GM13977 (cell line): ENCODE data around the gene SLFN11.

Experiments
- DNase-seq: peaks from one replicate; pipeline ENCODE4 v3.0.0; 2012; ENCODE audit warnings: low spot score
- in situ Hi-C: fragments of 300-500 bp; cut with MboI; formaldehyde crosslinking; loops from one replicate; pipeline ENCODE4 v1.12.0; 2022; ENCODE audit warnings: low sequenced_read_pairs, low pct_unique_long_range_greater_than_20kb, mixed read lengths, inconsistent platforms; ENCODE audit not compliant: unreplicated experiment
- TF ChIP-seq, protein P1 (sequence below): IDR thresholded peaks from 2 replicates; pipeline ENCODE4 v1.5.1; 2012; ENCODE audit warnings: mild to moderate bottlenecking, control low read depth; ENCODE audit not compliant: insufficient read depth; ENCODE audit errors: extremely low read depth, missing control alignments

The SLFN11 gene

DNA sequence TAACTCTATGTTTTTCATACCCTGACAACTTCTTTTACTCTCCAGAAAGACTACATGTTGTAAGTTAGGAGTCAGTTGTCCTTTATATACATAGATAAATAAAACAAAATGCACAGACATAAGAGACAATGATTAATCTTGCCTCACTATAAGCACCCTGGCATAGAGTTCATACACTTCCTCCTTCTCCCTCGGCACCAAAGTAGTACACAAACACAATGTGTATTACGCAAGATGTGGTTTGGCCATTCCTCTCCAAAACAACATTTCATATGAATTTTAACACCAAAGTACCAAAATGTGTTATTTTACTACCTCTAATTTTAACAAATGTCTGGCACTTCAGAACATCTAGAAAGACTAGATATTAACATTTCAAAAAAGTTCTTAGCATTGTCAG, 17.2 kb upstream of the SLFN11 start:
- DNase-seq = no peak
- in situ Hi-C loops = no loop called here
- TF ChIP-seq, protein P1, sequence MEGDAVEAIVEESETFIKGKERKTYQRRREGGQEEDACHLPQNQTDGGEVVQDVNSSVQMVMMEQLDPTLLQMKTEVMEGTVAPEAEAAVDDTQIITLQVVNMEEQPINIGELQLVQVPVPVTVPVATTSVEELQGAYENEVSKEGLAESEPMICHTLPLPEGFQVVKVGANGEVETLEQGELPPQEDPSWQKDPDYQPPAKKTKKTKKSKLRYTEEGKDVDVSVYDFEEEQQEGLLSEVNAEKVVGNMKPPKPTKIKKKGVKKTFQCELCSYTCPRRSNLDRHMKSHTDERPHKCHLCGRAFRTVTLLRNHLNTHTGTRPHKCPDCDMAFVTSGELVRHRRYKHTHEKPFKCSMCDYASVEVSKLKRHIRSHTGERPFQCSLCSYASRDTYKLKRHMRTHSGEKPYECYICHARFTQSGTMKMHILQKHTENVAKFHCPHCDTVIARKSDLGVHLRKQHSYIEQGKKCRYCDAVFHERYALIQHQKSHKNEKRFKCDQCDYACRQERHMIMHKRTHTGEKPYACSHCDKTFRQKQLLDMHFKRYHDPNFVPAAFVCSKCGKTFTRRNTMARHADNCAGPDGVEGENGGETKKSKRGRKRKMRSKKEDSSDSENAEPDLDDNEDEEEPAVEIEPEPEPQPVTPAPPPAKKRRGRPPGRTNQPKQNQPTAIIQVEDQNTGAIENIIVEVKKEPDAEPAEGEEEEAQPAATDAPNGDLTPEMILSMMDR = no peak

GRCh38 chr17:35390156-35390555, 16.7 kb upstream of the SLFN11 start:
- in situ Hi-C loops = no loop called here
- DNase-seq = no peak
- TF ChIP-seq, protein P1 = no peak

- TF ChIP-seq, protein P1 = no peak
- no peak for DNase-seq
- in situ Hi-C loops = no loop called here
These were observed 14.1 kb upstream of the SLFN11 start for GRCh38 chr17:35387496-35387895.

DNA sequence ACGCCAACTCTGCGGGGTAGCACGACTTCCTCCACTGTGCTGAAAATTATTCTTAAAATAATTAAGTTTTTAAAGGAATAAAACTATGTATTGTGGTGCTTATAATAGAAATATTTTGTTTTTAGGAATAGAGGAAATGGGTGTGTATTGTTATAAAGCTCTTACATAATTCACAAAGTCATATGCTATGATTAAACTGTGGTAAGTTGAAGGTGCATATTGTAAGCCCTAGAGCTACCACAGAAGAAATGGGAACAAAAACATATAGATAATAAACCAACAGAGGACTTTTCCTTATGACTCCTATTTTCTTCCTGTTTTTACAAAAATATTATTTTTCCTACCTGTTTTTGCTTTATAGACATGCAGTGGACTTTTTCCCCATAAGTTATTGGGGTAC, 4.3 kb upstream of the SLFN11 start:
- TF ChIP-seq, protein P1 = no peak
- DNase-seq = no peak
- in situ Hi-C loops = no loop called here

GRCh38 chr17:35377068-35377467, 3.6 kb upstream of the SLFN11 start:
- TF ChIP-seq, protein P1 = no peak
- DNase-seq = no peak
- in situ Hi-C loops = no loop called here

DNA sequence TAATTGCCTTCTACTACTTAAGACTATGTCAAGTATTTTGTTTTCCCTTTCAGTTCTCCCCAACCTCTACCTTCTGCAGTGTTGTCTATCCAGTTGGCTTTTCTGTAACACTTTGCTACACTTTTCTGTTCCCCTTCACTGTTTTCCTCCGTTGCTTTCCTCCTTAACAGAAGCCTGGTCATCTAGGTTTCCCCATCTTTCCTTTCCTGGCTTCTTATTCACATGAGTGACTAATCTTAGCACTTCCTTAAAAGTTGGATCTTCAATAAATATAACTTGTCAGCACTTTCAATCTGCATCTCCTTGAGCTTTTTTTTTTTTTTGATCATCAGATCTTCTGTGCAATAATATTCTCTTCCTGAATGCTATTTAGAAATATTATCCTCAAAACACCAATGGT, 2.8 kb upstream of the SLFN11 start:
- in situ Hi-C loops = no loop called here
- no peak for DNase-seq
- TF ChIP-seq, protein P1 = no peak

GRCh38 chr17:35374766-35375344, 1.4 kb upstream of the SLFN11 start:
- TF ChIP-seq, protein P1 = no peak
- no peak for DNase-seq
- in situ Hi-C loops = no loop called here
